ENCODE data around the gene OR2T4.

The OR2T4 gene

GRCh38 chr1:248359415-248359814 lies 2.0 kb upstream of the OR2T4 start:
- Histone ChIP-seq H3K4me3 (ENCODE audit: low read depth, low read length) (no peak overlapping the region), H3K27me3 (replicated peaks) (no peaks in the 10 kb centered on the region), H3K27ac (no peak overlapping the region), H3K36me3 (replicated peaks) (no peaks in the 10 kb centered on the region)
- in situ Hi-C loops (cut with HindIII; ENCODE audit: low pct_ligation_motif_present, low sequenced_read_pairs), result no loop called here
- TF ChIP-seq CTCF (IDR thresholded peaks at IDR 0.05; ENCODE audit: low read depth, low read length, missing control alignments), result no peak
- DNase-seq, result no peak

- Histone ChIP-seq H3K27me3 (replicated peaks) (no peaks in the 10 kb centered on the region), H3K4me3 (ENCODE audit: low read depth, low read length) (no peak overlapping the region), H3K36me3 (replicated peaks) (no peaks in the 10 kb centered on the region), H3K27ac (no peak overlapping the region)
- in situ Hi-C loops (cut with HindIII; ENCODE audit: low pct_ligation_motif_present, low sequenced_read_pairs), result no loop called here
- TF ChIP-seq CTCF (IDR thresholded peaks at IDR 0.05; ENCODE audit: low read depth, low read length, missing control alignments), result no peak
- no peak for DNase-seq
Observed at GRCh38 chr1:248366609-248367008, 5.1 kb downstream of the OR2T4 start.

GRCh38 chr1:248372394-248372793 lies 10.9 kb downstream of the OR2T4 start:
- in situ Hi-C loops (cut with HindIII; ENCODE audit: low pct_ligation_motif_present, low sequenced_read_pairs), result no loop called here
- DNase-seq, result no peak

GRCh38 chr1:248373761-248374160 lies 12.3 kb downstream of the OR2T4 start:
- in situ Hi-C loops (cut with HindIII; ENCODE audit: low pct_ligation_motif_present, low sequenced_read_pairs), result no loop called here

More at GRCh38 chr1:248372394-248372793, 10.9 kb downstream of the OR2T4 start:
- Histone ChIP-seq H3K27me3 (replicated peaks) (no peaks in the 10 kb centered on the region), H3K4me3 (ENCODE audit: low read depth, low read length) (no peak overlapping the region), H3K27ac (no peak overlapping the region), H3K36me3 (replicated peaks) (no peaks in the 10 kb centered on the region)
- no peak for TF ChIP-seq CTCF (IDR thresholded peaks at IDR 0.05; ENCODE audit: low read depth, low read length, missing control alignments)

GRCh38 chr1:248375446-248375845 lies 14.0 kb downstream of the OR2T4 start, which contains the start of gene OR2T6:
TSS of gene OR2T6 (plus strand) at chr1:248375746. CDS start at chr1:248387609, 11,863 bp downstream.
- in situ Hi-C loops (cut with HindIII; ENCODE audit: low pct_ligation_motif_present, low sequenced_read_pairs), result no loop called here
- no peak for TF ChIP-seq CTCF (IDR thresholded peaks at IDR 0.05; ENCODE audit: low read depth, low read length, missing control alignments)
- no peak for DNase-seq
- H3K27me3 ChIP-seq (replicated peaks), result no peaks in the 10 kb centered on the region
- H3K27ac ChIP-seq, result no peak within 1 kb of the TSS
- H3K4me3 ChIP-seq (ENCODE audit: low read depth, low read length), result no peak within 1 kb of the TSS
- H3K36me3 ChIP-seq (replicated peaks), result no peaks in the 10 kb centered on the region

More at GRCh38 chr1:248373761-248374160, 12.3 kb downstream of the OR2T4 start:
- Histone ChIP-seq H3K36me3 (replicated peaks) (no peaks in the 10 kb centered on the region), H3K27me3 (replicated peaks) (no peaks in the 10 kb centered on the region), H3K27ac (no peak overlapping the region), H3K4me3 (ENCODE audit: low read depth, low read length) (no peak overlapping the region)
- no peak for TF ChIP-seq CTCF (IDR thresholded peaks at IDR 0.05; ENCODE audit: low read depth, low read length, missing control alignments)
- DNase-seq, result no peak

GRCh38 chr1:248376916-248377315 lies 15.5 kb downstream of the OR2T4 start:
- TF ChIP-seq CTCF (IDR thresholded peaks at IDR 0.05; ENCODE audit: low read depth, low read length, missing control alignments), result no peak
- Histone ChIP-seq H3K27ac (no peak overlapping the region), H3K4me3 (ENCODE audit: low read depth, low read length) (no peak overlapping the region), H3K36me3 (replicated peaks) (no peaks in the 10 kb centered on the region), H3K27me3 (replicated peaks) (no peaks in the 10 kb centered on the region)
- in situ Hi-C loops (cut with HindIII; ENCODE audit: low pct_ligation_motif_present, low sequenced_read_pairs), result no loop called here
- DNase-seq, result no peak

Measured in brain microvascular endothelial cell (primary cell).